Mucosa of descending colon (tissue), 3 donors: Measurements from ENCODE around the gene CCDC12. TPM values are rescaled to one million over a fixed set of nuclear protein-coding genes. Genes with fewer than 3 reads are reported as not detected.

Source experiments
- ATAC-seq: fragments of 200-7000 bp; cut with Tn5 transposase; one replicate; pipeline ENCODE4 v1.9.1; 2020; ENCODE audit warnings: mild to moderate bottlenecking, moderate library complexity
- DNase-seq, 3 donors: peaks; one replicate each; pipeline ENCODE4 v3.0.0-alpha.2; 2020
- H3K36me3 ChIP-seq: fragments of 200-600 bp; one replicate; pipeline ENCODE4 v1.8.0; 2021; ENCODE audit warnings: low read depth, mild to moderate bottlenecking
- H3K4me1 ChIP-seq: fragments of 200-600 bp; one replicate; pipeline ENCODE4 v1.8.0; 2021; ENCODE audit warnings: low read depth, mild to moderate bottlenecking
- H3K4me3 ChIP-seq: fragments of 200-600 bp; one replicate; pipeline ENCODE4 v1.8.0; 2021; ENCODE audit warnings: mild to moderate bottlenecking
- H3K9me3 ChIP-seq: fragments of 200-600 bp; one replicate; pipeline ENCODE4 v1.8.0; 2021; ENCODE audit warnings: mild to moderate bottlenecking
- CTCF ChIP-seq: fragments of 200-600 bp; IDR thresholded peaks from one replicate; pipeline ENCODE4 v1.8.0; 2022; ENCODE audit warnings: antibody characterized with exemption, mild to moderate bottlenecking
- intact Hi-C, 2 donors: fragments of 100-400 bp; cut with DNase I in 1 of 2; cut with micrococcal nuclease in 1 of 2; formaldehyde crosslinking; loops; one replicate each; pipeline versions ENCODE4 v1.11.0 to v1.11.1; 2022; cut with DNase I, micrococcal nuclease
- total RNA-seq, 3 donors: library from RNA; stranded (reverse); fragmentation: NEBNext Ultra II Directional in 2 of 3; extraction: Animal tissue kit (Norgen Biotek cat#: 25700) in 2 of 3; gene quantifications; one replicate each; pipeline versions ENCODE4 v1.2.1 to v1.2.4, GENCODE V29; 2021 to 2023
- donor health status: DM: no; HTN: no; CAD: no; lungs with moderate emphysema.
- donor health status: DM: no; HTN: no; CAD: no.
- donor health status: DM: no; HTN: yes; CAD: no.

Gene CCDC12
- total RNA-seq, 3 donors from 2014 or later: 40.7 to 59.2 (median 45.0) TPM

GRCh38 chr3:47018269-47018611 lies 41.7 kb upstream of the CCDC12 start:
- no peak for DNase-seq
- H3K4me3 ChIP-seq: no peak overlapping the region
- H3K36me3 ChIP-seq: no peaks in the 10 kb centered on the region
- peaks cover 6% of the 10 kb centered on the region for H3K4me1 ChIP-seq
- H3K9me3 ChIP-seq: no peaks in the 10 kb centered on the region
- TF ChIP-seq CTCF: no peak
- intact Hi-C loops: no loop called here
- ATAC-seq: no peak

DNA sequence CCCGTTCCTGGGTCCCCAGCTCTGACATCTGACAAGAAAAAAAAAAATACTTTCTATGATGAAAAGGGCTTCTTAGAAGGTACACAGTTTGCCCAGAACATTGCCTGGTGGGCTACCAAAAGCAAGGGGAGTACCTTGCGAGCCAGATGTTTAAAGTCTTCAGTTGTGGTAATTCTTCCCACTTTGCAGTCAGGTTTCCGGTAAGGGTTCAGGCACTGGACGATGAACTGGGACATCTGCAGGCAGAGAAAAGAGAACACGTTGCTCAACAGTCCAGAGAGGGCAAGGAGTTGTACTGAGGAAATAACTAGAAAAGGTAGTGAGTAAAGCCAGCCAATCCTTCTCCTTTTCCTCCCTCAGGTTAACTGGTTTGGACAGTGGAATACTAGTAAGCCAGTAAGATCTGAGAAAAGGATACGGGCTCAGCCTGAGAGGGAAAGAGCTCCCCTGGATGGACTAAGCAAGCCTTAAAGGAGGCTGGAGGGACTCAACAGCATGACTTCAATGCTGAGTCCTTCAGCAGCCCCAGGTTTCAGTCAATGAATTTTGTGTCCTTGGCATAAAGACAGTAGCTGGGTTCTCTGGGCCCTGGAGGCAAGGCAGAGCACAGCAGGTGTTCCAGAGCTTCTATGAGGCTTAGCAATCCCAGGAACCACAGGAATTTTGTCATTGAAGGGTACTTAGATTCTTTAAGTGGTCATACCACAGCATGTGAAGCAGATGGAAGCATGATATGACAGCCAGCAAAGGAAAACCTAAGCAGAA lies 41.1 kb upstream of the CCDC12 start:
- Histone ChIP-seq H3K4me1 (peaks cover 5% of the 10 kb centered on the region), H3K36me3 (no peaks in the 10 kb centered on the region), H3K9me3 (no peaks in the 10 kb centered on the region), H3K4me3 (no peak overlapping the region)
- intact Hi-C loops: no loop called here
- ATAC-seq: no peak
- DNase-seq: no peak
- TF ChIP-seq CTCF: no peak

DNA sequence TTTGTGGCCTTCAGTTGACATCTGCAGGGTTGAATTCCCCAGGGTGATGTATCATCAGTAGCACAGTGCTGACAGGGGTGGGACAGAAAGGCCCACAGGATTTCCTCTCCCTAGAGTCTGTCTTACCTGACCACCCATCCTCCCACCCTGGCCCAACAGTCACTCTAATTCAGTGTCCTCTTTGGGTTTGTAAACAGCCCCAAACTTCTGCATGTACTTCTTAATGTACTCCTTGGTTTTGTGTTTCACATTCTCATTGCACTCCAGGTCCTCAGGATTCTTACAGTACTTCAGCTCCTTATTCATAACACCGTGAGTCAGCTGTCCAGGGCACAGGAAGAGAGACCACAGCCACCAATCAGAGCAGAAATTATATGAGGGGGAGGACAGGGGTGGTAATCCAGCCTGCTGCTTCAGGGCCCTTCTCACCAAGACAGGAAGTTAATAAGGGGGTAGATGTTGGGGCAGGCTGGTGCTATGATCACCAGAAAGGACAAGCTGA lies 40.4 kb upstream of the CCDC12 start:
- Histone ChIP-seq H3K4me1 (no peaks in the 10 kb centered on the region), H3K4me3 (no peak overlapping the region), H3K9me3 (no peaks in the 10 kb centered on the region), H3K36me3 (no peaks in the 10 kb centered on the region)
- intact Hi-C loops: no loop called here
- no peak for TF ChIP-seq CTCF
- DNase-seq (no peak), ATAC-seq (peak; percentile 50)

- intact Hi-C loops: no loop called here
- H3K4me3 ChIP-seq: no peak overlapping the region
- ATAC-seq (no peak), DNase-seq (no peak)
- TF ChIP-seq CTCF: no peak
- no peaks in the 10 kb centered on the region for H3K36me3 ChIP-seq
- H3K9me3 ChIP-seq: no peaks in the 10 kb centered on the region
- H3K4me1 ChIP-seq: no peaks in the 10 kb centered on the region
These were observed 39.8 kb upstream of the CCDC12 start for GRCh38 chr3:47016086-47016933.

DNA sequence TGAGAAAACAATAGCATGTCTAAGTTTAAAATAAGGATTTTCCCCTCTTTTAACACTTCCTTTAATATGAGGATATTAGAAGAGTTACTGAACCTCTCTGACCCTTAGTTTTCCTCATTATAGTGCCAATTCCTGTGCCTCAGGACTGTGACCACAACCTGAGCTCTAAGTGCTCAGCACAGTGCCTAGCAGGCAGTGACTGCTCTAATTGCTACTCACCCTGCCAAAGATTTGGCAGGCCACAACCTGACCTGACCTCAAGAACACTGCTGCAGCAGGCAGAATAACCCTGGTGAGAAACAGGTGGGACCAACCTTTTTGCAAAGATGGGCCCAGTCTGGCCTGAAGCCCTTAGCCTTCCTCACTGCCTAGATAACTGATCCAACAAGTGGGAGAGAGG lies 38.6 kb upstream of the CCDC12 start:
- intact Hi-C loops: no loop called here
- H3K4me1 ChIP-seq: no peaks in the 10 kb centered on the region
- DNase-seq (no peak), ATAC-seq (no peak)
- no peak overlapping the region for H3K4me3 ChIP-seq
- no peaks in the 10 kb centered on the region for H3K9me3 ChIP-seq
- no peak for TF ChIP-seq CTCF
- no peaks in the 10 kb centered on the region for H3K36me3 ChIP-seq
